Glutamatergic neuron (in vitro differentiated cells): ENCODE results near the gene LARP4. TPM values are rescaled to one million over a fixed set of nuclear protein-coding genes. Genes with fewer than 3 reads are reported as not detected.

Experiments used
- DNase-seq: peaks from one replicate; pipeline ENCODE4 v3.0.0; 2022
- H3K27ac Mint-ChIP-seq: one replicate; pipeline ENCODE4 v1.8.0; 2020; ENCODE audit warnings: mild to moderate bottlenecking, mixed read lengths, inconsistent platforms; ENCODE audit not compliant: unreplicated experiment
- H3K27me3 Mint-ChIP-seq: one replicate; pipeline ENCODE4 v1.8.0; 2020; ENCODE audit warnings: mild to moderate bottlenecking, moderate library complexity, mixed read lengths, inconsistent platforms; ENCODE audit not compliant: unreplicated experiment
- H3K36me3 Mint-ChIP-seq: one replicate; pipeline ENCODE4 v1.8.0; 2020; ENCODE audit warnings: mild to moderate bottlenecking, mixed read lengths, inconsistent platforms; ENCODE audit not compliant: unreplicated experiment
- H3K4me1 Mint-ChIP-seq: one replicate; pipeline ENCODE4 v1.8.0; 2020; ENCODE audit warnings: mild to moderate bottlenecking, low read depth, mixed read lengths, inconsistent platforms; ENCODE audit not compliant: unreplicated experiment
- H3K4me3 Mint-ChIP-seq: one replicate; pipeline ENCODE4 v1.8.0; 2020; ENCODE audit warnings: mild to moderate bottlenecking, mixed read lengths, inconsistent platforms; ENCODE audit not compliant: unreplicated experiment
- H3K9me3 Mint-ChIP-seq: one replicate; pipeline ENCODE4 v1.8.0; 2020; ENCODE audit warnings: mild to moderate bottlenecking, moderate library complexity, mixed read lengths, inconsistent platforms; ENCODE audit not compliant: unreplicated experiment
- total RNA-seq: library from RNA; stranded (reverse); fragmentation: NEBNext Ultra II Directional; extraction: Animal tissue kit (Norgen Biotek cat#: 25700); gene quantifications from one replicate; pipeline ENCODE4 v1.2.1, GENCODE V29; 2021; ENCODE audit not compliant: unreplicated experiment
- TF ChIP-seq, protein P1 (sequence below): fragments of 200-600 bp; sonication (generic); IDR thresholded peaks from one replicate; pipeline ENCODE4 v1.5.0; 2021; ENCODE audit not compliant: partially characterized antibody, unreplicated experiment

The LARP4 gene
- total RNA-seq, 1 donor from 2014 or later: 33.8 TPM

DNA sequence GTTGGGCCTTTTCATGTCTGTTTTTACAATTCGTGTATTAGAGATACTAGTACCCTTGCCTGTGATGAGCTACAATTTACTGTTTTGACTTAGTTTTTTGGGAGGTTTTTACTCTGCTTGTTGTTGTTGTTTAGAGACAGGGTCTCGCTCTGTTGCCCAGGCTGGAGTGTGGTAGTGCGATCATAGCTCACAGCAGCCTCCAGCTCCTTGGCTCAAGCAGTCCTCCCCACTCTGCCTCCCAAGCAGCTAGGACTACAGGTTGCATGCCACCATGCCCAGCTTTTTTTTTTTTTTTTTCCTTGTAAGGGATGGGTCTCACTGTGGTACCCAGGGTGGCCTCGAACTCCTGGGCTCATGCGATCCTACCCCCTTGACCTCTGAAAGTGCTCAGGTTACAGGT is 52.1 kb downstream of the LARP4 start:
- Mint-ChIP-seq H3K36me3 (no peaks in the 10 kb centered on the region), H3K27ac (no peak overlapping the region), H3K4me3 (no peak overlapping the region), H3K27me3 (peaks cover 3% of the 10 kb centered on the region), H3K9me3 (no peaks in the 10 kb centered on the region), H3K4me1 (peaks cover 1% of the 10 kb centered on the region)
- TF ChIP-seq, protein P1, sequence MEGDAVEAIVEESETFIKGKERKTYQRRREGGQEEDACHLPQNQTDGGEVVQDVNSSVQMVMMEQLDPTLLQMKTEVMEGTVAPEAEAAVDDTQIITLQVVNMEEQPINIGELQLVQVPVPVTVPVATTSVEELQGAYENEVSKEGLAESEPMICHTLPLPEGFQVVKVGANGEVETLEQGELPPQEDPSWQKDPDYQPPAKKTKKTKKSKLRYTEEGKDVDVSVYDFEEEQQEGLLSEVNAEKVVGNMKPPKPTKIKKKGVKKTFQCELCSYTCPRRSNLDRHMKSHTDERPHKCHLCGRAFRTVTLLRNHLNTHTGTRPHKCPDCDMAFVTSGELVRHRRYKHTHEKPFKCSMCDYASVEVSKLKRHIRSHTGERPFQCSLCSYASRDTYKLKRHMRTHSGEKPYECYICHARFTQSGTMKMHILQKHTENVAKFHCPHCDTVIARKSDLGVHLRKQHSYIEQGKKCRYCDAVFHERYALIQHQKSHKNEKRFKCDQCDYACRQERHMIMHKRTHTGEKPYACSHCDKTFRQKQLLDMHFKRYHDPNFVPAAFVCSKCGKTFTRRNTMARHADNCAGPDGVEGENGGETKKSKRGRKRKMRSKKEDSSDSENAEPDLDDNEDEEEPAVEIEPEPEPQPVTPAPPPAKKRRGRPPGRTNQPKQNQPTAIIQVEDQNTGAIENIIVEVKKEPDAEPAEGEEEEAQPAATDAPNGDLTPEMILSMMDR: no peak
- no peak for DNase-seq

GRCh38 chr12:50453872-50454271 is 53.2 kb downstream of the LARP4 start:
- Mint-ChIP-seq H3K9me3 (no peaks in the 10 kb centered on the region), H3K4me3 (no peak overlapping the region), H3K27me3 (peaks cover 3% of the 10 kb centered on the region), H3K36me3 (no peaks in the 10 kb centered on the region), H3K27ac (no peak overlapping the region), H3K4me1 (no peaks in the 10 kb centered on the region)
- TF ChIP-seq, protein P1: no peak
- DNase-seq: no peak

GRCh38 chr12:50458606-50459005 is 57.9 kb downstream of the LARP4 start:
- Mint-ChIP-seq H3K27ac (no peak overlapping the region), H3K27me3 (peaks cover 1% of the 10 kb centered on the region), H3K4me3 (no peak overlapping the region), H3K9me3 (no peaks in the 10 kb centered on the region), H3K4me1 (no peaks in the 10 kb centered on the region), H3K36me3 (peaks cover 6% of the 10 kb centered on the region)
- DNase-seq: no peak
- TF ChIP-seq, protein P1: no peak

DNA sequence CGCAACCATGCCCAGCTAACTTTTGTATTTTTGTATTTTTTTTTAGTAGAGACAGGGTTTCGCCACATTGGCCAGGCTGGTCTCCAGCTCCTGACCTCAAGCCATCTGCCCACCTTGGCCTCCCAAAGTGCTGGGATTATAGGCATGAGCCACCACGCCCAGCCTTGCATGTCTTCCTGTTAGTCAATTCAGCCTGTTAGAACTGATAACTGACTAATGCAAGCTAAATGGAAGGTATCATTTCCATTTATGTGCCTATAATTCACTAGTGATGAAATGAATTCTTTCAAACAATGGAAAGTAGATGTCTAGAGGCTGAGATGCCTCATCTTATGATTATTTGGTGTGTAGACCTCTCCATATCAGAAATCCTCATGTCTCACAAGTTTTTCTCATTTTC is 66.8 kb downstream of the LARP4 start:
- no peaks in the 10 kb centered on the region for H3K9me3 Mint-ChIP-seq
- H3K4me1 Mint-ChIP-seq: no peaks in the 10 kb centered on the region
- H3K36me3 Mint-ChIP-seq: peaks cover 9% of the 10 kb centered on the region
- peaks cover 2% of the 10 kb centered on the region for H3K27me3 Mint-ChIP-seq
- no peak overlapping the region for H3K4me3 Mint-ChIP-seq
- TF ChIP-seq, protein P1: no peak
- DNase-seq: no peak
- no peak overlapping the region for H3K27ac Mint-ChIP-seq

DNA sequence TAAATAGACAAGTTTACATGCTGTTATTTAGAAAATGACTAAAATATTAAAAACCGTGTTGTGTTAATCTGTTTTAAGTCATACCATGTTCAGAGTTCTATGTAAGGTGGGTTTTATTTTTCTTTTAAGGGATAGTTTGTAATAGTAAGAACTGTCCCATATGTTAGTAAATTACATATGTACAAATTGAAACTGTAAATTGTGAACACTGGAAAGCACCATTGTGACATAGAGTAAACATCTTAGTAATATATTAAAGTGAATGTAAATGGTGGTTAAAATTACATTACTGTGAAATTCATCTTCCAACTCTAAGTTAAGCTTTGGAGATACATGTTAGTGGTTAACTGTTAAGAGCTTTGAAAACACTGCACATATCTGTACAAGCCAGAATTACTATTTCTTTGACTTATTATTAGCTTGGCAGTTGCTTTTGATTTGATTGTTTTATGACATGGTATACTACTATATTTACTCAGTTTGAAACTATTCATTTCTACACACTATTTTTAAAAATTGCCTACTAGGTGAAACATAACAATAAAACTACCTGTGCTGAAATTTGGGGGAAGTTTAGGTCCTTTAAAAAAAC is 76.7 kb downstream of the LARP4 start:
- no peak for DNase-seq
- no peak overlapping the region for H3K27ac Mint-ChIP-seq
- no peaks in the 10 kb centered on the region for H3K36me3 Mint-ChIP-seq
- TF ChIP-seq, protein P1: no peak
- H3K4me1 Mint-ChIP-seq: no peaks in the 10 kb centered on the region
- peaks cover 3% of the 10 kb centered on the region for H3K27me3 Mint-ChIP-seq
- no peaks in the 10 kb centered on the region for H3K9me3 Mint-ChIP-seq
- H3K4me3 Mint-ChIP-seq: no peak overlapping the region
